Gastrocnemius medialis (tissue), 4 donors: Measurements from ENCODE around the gene DARS1.

Experiments
- POLR2A ChIP-seq, 2 donors: fragments of 450-650 bp; IDR thresholded peaks; one replicate each; pipeline ENCODE4 v1.6.1; 2017; ENCODE audit warnings: antibody characterized with exemption in 2 of 2, mild to moderate bottlenecking in 2 of 2, moderate library complexity in 2 of 2
- TF ChIP-seq, protein P1 (sequence below), 5 experiments: fragments of 450-650 bp in 3 of 5; fragments of 200-600 bp in 2 of 5; sonication (generic) in 2 of 5; IDR thresholded peaks in 4 of 5; conservative IDR thresholded peaks in 1 of 5; 1 replicate in 4 of 5; 2 replicates in 1 of 5; pipeline ENCODE4 v1.5.1; 2016 to 2019; ENCODE audit warnings: antibody characterized with exemption in 5 of 5, mild to moderate bottlenecking in 3 of 5, moderate library complexity in 3 of 5

DNA sequence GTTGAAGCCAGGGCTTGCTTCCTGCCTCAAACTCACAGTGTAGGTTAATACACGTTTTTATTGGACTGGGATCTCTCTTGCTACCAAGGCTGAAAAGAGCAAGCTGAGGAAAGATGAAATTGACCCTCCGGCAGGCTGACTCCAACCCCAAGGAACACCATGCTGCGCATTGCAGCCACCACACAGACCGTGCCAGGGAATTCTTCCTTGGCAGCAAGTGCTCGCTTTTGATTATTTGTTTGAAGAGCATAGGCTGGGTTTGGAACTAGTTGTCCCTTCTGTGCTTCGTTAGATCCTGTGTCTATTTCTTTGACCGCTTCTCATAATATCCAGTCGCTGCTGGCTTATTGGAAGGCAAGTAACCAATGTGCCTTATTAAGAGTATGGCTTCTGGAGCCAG is 34.4 kb upstream of the DARS1 start:
- TF ChIP-seq, protein P1, sequence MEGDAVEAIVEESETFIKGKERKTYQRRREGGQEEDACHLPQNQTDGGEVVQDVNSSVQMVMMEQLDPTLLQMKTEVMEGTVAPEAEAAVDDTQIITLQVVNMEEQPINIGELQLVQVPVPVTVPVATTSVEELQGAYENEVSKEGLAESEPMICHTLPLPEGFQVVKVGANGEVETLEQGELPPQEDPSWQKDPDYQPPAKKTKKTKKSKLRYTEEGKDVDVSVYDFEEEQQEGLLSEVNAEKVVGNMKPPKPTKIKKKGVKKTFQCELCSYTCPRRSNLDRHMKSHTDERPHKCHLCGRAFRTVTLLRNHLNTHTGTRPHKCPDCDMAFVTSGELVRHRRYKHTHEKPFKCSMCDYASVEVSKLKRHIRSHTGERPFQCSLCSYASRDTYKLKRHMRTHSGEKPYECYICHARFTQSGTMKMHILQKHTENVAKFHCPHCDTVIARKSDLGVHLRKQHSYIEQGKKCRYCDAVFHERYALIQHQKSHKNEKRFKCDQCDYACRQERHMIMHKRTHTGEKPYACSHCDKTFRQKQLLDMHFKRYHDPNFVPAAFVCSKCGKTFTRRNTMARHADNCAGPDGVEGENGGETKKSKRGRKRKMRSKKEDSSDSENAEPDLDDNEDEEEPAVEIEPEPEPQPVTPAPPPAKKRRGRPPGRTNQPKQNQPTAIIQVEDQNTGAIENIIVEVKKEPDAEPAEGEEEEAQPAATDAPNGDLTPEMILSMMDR (IDR thresholded peaks at IDR 0.05 in 4 of 5, conservative IDR thresholded peaks at IDR 0.05 in 1 of 5): no peak
- no peak for TF ChIP-seq POLR2A (IDR thresholded peaks at IDR 0.05)
